RPMI7951 (cell line): ENCODE data around the gene RBM7. TPM values are rescaled to one million over a fixed set of nuclear protein-coding genes. Genes with fewer than 3 reads are reported as not detected.

Experiments used
- DNase-seq: peaks from one replicate; pipeline ENCODE4 v3.0.0-alpha.2; 2012; ENCODE audit warnings: low read depth
- total RNA-seq: library from RNA; depleted of rRNA; stranded (reverse); fragments of >200 nt; shearing (Covaris generic); gene quantifications from 2 replicates; pipeline ENCODE4 v1.2.3, GENCODE V29; 2014; rRNA removed

RBM7 gene
- total RNA-seq, 1 experiment from 2014 or later = 53.9 TPM

- DNase-seq = no peak
Measured at GRCh38 chr11:114447892-114448291, 47.4 kb downstream of the RBM7 start.

GRCh38 chr11:114448749-114449482 lies 48.5 kb downstream of the RBM7 start:
- DNase-seq = no peak

- no peak for DNase-seq
Measured at GRCh38 chr11:114449845-114450244, 49.4 kb downstream of the RBM7 start.

GRCh38 chr11:114452399-114452798 lies 51.9 kb downstream of the RBM7 start:
- DNase-seq = no peak

Other genes with a start within 250 kb of the RBM7 start
- gene NNMT, start 104.3 kb upstream of the RBM7 start, total RNA-seq = 344 and 368 TPM in 2 replicates
- 5.0 and 6.2 TPM in 2 replicates for gene C11orf71, start 155 bp upstream of the RBM7 start, total RNA-seq
- gene REXO2, start 38.8 kb downstream of the RBM7 start, total RNA-seq = 331 and 366 TPM in 2 replicates
- gene NXPE1, start 159.2 kb downstream of the RBM7 start, total RNA-seq = not detected in 2 replicates
- gene NXPE4, start 195.1 kb downstream of the RBM7 start, total RNA-seq = not detected in 2 replicates